Measurements from ENCODE around the gene RPS19BP1. TPM values are rescaled to one million over a fixed set of nuclear protein-coding genes. Genes with fewer than 3 reads are reported as not detected.

The RPS19BP1 gene
- total and polyA plus RNA-seq, 12 donors = 39.5 to 250 (median 153) TPM

GRCh38 chr22:39503630-39504029 is 28.9 kb downstream of the RPS19BP1 start:
- Histone ChIP-seq H3K36me3 (replicated peaks in 1 of 2) (peaks cover 0 to 43% of the 10 kb centered on the region in 2 donors), H3K4me3 (peak overlapping the region in 1 of 4 donors; percentile 90), H3K27me3 (no peaks in the 10 kb centered on the region), H3K9me3 (replicated peaks in 1 of 3) (no peaks in the 10 kb centered on the region), H3K27ac (peak overlapping the region in 1 of 5 donors; percentile 95), H3K4me1 (replicated peaks in 1 of 2) (peaks cover 24% of the 10 kb centered on the region in 2 donors)
- intact Hi-C loops (cut with DNase I) = loop anchor here in 1 of 2 donors (2.0 kb wide), 1 partner anchor 15 kb away; no protein-coding TSS in a partner anchor
- DNase-seq = peak in 1 of 7 donors; percentile 11
- whole genome bisulfite sequencing, 4 donors = 41 to 75% (median 60%) methylated on average over 6 of the region's 6 CpGs
- TF ChIP-seq POLR2A (IDR thresholded peaks at IDR 0.05) = no peak
- TF ChIP-seq CTCF (IDR thresholded peaks at IDR 0.05) = no peak

GRCh38 chr22:39502789-39503409 is 29.6 kb downstream of the RPS19BP1 start:
- peak overlapping the region in 3 of 4 donors; percentile 36 to 90 (median 41) for H3K4me3 ChIP-seq
- H3K27ac ChIP-seq = peak overlapping the region in 4 of 5 donors; percentile 49 to 95 (median 92)
- peaks cover 0 to 35% of the 10 kb centered on the region in 2 donors for H3K36me3 ChIP-seq (replicated peaks in 1 of 2)
- DNase-seq = peak in 1 of 7 donors; percentile 12
- no peaks in the 10 kb centered on the region for H3K9me3 ChIP-seq (replicated peaks in 1 of 3)
- intact Hi-C loops (cut with DNase I) = loop anchor here in 1 of 2 donors (2.0 kb wide), 1 partner anchor 16 kb away; no protein-coding TSS in a partner anchor
- TF ChIP-seq CTCF (IDR thresholded peaks at IDR 0.05) = no peak
- TF ChIP-seq POLR2A (IDR thresholded peaks at IDR 0.05) = no peak
- H3K4me1 ChIP-seq (replicated peaks in 1 of 2) = peaks cover 24% of the 10 kb centered on the region in 2 donors
- H3K27me3 ChIP-seq = no peaks in the 10 kb centered on the region
- 2 to 6% (median 4%) methylated on average over 18 of the region's 18 CpGs for WGBS, 4 donors

GRCh38 chr22:39502109-39502788 is 30.3 kb downstream of the RPS19BP1 start, which contains the start of gene MIEF1:
Gene MIEF1 (plus strand): TSS chr22:39502290. CDS start chr22:39511295, 9,005 bp downstream.
- peaks cover 24% of the 10 kb centered on the region in 2 donors for H3K4me1 ChIP-seq (replicated peaks in 1 of 2)
- intact Hi-C loops (cut with DNase I) = loop anchor here in 1 of 2 donors (2.0 kb wide), 1 partner anchor 17 kb away; no protein-coding TSS in a partner anchor
- WGBS, 4 donors = 0 to 3% (median 0%) methylated on average over 1 to 58 of the region's 58 CpGs
- peak; percentile 98 to 99 (median 99) for DNase-seq
- H3K4me3 ChIP-seq = peak within 1 kb of the TSS in 3 of 4 donors; percentile 36 to 90 (median 41)
- H3K9me3 ChIP-seq (replicated peaks in 1 of 3) = no peaks in the 10 kb centered on the region
- peaks cover 0 to 35% of the 10 kb centered on the region in 2 donors for H3K36me3 ChIP-seq (replicated peaks in 1 of 2)
- peak within 1 kb of the TSS in 4 of 5 donors; percentile 59 to 95 (median 92) for H3K27ac ChIP-seq
- no peaks in the 10 kb centered on the region for H3K27me3 ChIP-seq
- peak in 1 of 2 donors; percentile 46 for TF ChIP-seq POLR2A (IDR thresholded peaks at IDR 0.05)
- no peak for TF ChIP-seq CTCF (IDR thresholded peaks at IDR 0.05)

- no peak for DNase-seq
- Histone ChIP-seq H3K27me3 (no peaks in the 10 kb centered on the region), H3K36me3 (replicated peaks in 1 of 2) (peaks cover 0 to 29% of the 10 kb centered on the region in 2 donors), H3K27ac (peak overlapping the region in 4 of 5 donors; percentile 59 to 95 (median 92)), H3K4me3 (peak overlapping the region in 2 of 4 donors; percentile 41 to 90), H3K9me3 (replicated peaks in 1 of 3) (no peaks in the 10 kb centered on the region), H3K4me1 (replicated peaks in 1 of 2) (peaks cover 24 to 25% of the 10 kb centered on the region in 2 donors)
- 32 to 42% (median 34%) methylated on average over 9 to 13 of the region's 13 CpGs for WGBS, 4 donors
- TF ChIP-seq POLR2A (IDR thresholded peaks at IDR 0.05) (no peak), CTCF (IDR thresholded peaks at IDR 0.05) (no peak)
- intact Hi-C loops (cut with DNase I) = loop anchor here in 1 of 2 donors (2.0 kb wide), 1 partner anchor 17 kb away; no protein-coding TSS in a partner anchor
These were observed 30.9 kb downstream of the RPS19BP1 start for GRCh38 chr22:39501644-39502108.
